ENCODE results near the gene RREB1. TPM values are rescaled to one million over a fixed set of nuclear protein-coding genes. Genes with fewer than 3 reads are reported as not detected.

The RREB1 gene
- total and polyA plus RNA-seq, 2 of the 4 experiments (the other 2 are of a cell fraction) = 8.4 to 14.5 TPM

- Histone ChIP-seq H2AFZ (replicated peaks; ENCODE audit: low read length, poor library complexity) (no peak overlapping the region), H3K9ac (ENCODE audit: low read depth, low read length) (no peak overlapping the region), H3K18ac (ENCODE audit: low read depth, low read length) (no peak overlapping the region), H3K4ac (ENCODE audit: low read depth, low read length) (no peak overlapping the region), H3K9me3 (ENCODE audit: control insufficient read depth, insufficient read depth, low read length) (no peaks in the 10 kb centered on the region), H3K27me3 (ENCODE audit: control insufficient read depth, insufficient read depth, low read length) (no peaks in the 10 kb centered on the region), H4K8ac (ENCODE audit: low read depth in 2 of 2, low read length in 2 of 2) (no peak overlapping the region), H2AK5ac (ENCODE audit: low read depth, low read length) (no peak overlapping the region), H3K4me2 (ENCODE audit: low read depth, low read length) (no peak overlapping the region), H3K4me3 (ENCODE audit: insufficient read depth, low read depth, low read length) (no peak overlapping the region), H2BK15ac (ENCODE audit: low read depth, low read length) (no peak overlapping the region), H3K56ac (ENCODE audit: extremely low read depth, insufficient read depth, low read length) (no peak overlapping the region), H3K14ac (replicated peaks; ENCODE audit: low read depth, low read length) (no peak overlapping the region), H2BK120ac (ENCODE audit: low read depth, low read length) (no peak overlapping the region), H4K91ac (ENCODE audit: insufficient read depth, low read depth, low read length) (no peak overlapping the region), H3K9me1 (ENCODE audit: insufficient read depth, low read length) (no peaks in the 10 kb centered on the region), H2BK5ac (ENCODE audit: low read depth, low read length, poor library complexity, severe bottlenecking) (no peak overlapping the region), H3K36me3 (ENCODE audit: control insufficient read depth, insufficient read depth, low read length) (no peaks in the 10 kb centered on the region), H3K27ac (ENCODE audit: insufficient read depth, low read length) (no peak overlapping the region), H4K20me1 (ENCODE audit: insufficient read depth, low read length) (peaks cover 3% of the 10 kb centered on the region; the same call in 1 of the 2 replicates), H3K4me1 (ENCODE audit: control insufficient read depth, insufficient read depth, low read length) (peaks cover 4% of the 10 kb centered on the region), H2BK20ac (ENCODE audit: low read depth, low read length) (no peak overlapping the region), H3K79me1 (ENCODE audit: low read depth in 1 of 2, low read length in 2 of 2) (peaks cover 0 to 3% of the 10 kb centered on the region in 2 experiments; a peak in 2 of 4 replicates), H2AK9ac (replicated peaks; ENCODE audit: low read depth, low read length, poor library complexity) (no peak overlapping the region), H4K5ac (ENCODE audit: low read depth, low read length) (no peak overlapping the region), H3K23ac (ENCODE audit: low read depth, low read length) (no peak overlapping the region)
- intact Hi-C loops (cut with micrococcal nuclease) (loop anchor here (5.0 to 10.0 kb wide), 3 partner anchors 113 to 350 kb away; no protein-coding TSS in a partner anchor), in situ Hi-C loops (cut with MboI; ENCODE audit: low sequenced_read_pairs) (no loop called here), dilution Hi-C loops (cut with HindIII; ENCODE audit: low sequenced_read_pairs, unreplicated experiment) (no loop called here)
- ChIA-PET CTCF (no interaction called here), POLR2A (ENCODE audit: unreplicated experiment) (no interaction called here)
- no peak for TF ChIP-seq MAFK (IDR thresholded peaks at IDR 0.05; ENCODE audit: low read depth, low read length)
- no peak for DNase-seq
- WGBS, 2 experiments (ENCODE audit: extremely low coverage in 2 of 2, insufficient read length in 1 of 2) = no CpG with 5 or more reads among the region's 3 CpGs
- BruUV-seq (replicated peaks) = no TSS peak
- no peak for ATAC-seq (ENCODE audit: low read depth)
Measured at GRCh38 chr6:7104752-7105151, 3.0 kb upstream of the RREB1 start.
